ENCODE data around the gene ERMP1.
"Not testable (repeated sequence)": the region's sequence is repeated elsewhere in the genome, so short reads cannot be mapped to it uniquely, and the experiment has no call there.

ERMP1 gene

GRCh38 chr9:5825895-5826622 is 6.9 kb downstream of the ERMP1 start:
- no peak for DNase-seq (ENCODE audit: extremely low read depth in 1 of 2, low read depth in 1 of 2)

GRCh38 chr9:5825223-5825622 is 7.7 kb downstream of the ERMP1 start:
- DNase-seq (ENCODE audit: extremely low read depth in 1 of 2, low read depth in 1 of 2) = no peak

- no peak for DNase-seq (ENCODE audit: extremely low read depth in 1 of 2, low read depth in 1 of 2)
Measured at GRCh38 chr9:5820425-5820824, 12.5 kb downstream of the ERMP1 start.

- DNase-seq (ENCODE audit: extremely low read depth in 1 of 2, low read depth in 1 of 2) = no peak
Measured at GRCh38 chr9:5819174-5819573, 13.7 kb downstream of the ERMP1 start.

- DNase-seq (ENCODE audit: extremely low read depth in 1 of 2, low read depth in 1 of 2) = no peak
Measured at GRCh38 chr9:5818424-5819142, 14.3 kb downstream of the ERMP1 start.

- DNase-seq (ENCODE audit: extremely low read depth in 1 of 2, low read depth in 1 of 2) = no peak
Measured at GRCh38 chr9:5817862-5818261, 15.1 kb downstream of the ERMP1 start.

- no peak for DNase-seq (ENCODE audit: extremely low read depth in 1 of 2, low read depth in 1 of 2)
Measured at GRCh38 chr9:5815461-5815860, 17.5 kb downstream of the ERMP1 start.

GRCh38 chr9:5813824-5814223 is 19.1 kb downstream of the ERMP1 start:
- DNase-seq (ENCODE audit: extremely low read depth in 1 of 2, low read depth in 1 of 2) = no peak

- no peak for DNase-seq (ENCODE audit: extremely low read depth in 1 of 2, low read depth in 1 of 2)
Measured at GRCh38 chr9:5811751-5812150, 21.2 kb downstream of the ERMP1 start.

- no peak for DNase-seq (ENCODE audit: extremely low read depth in 1 of 2, low read depth in 1 of 2)
Measured at GRCh38 chr9:5805478-5805877, 27.4 kb downstream of the ERMP1 start.

GRCh38 chr9:5801739-5802113 is 31.2 kb downstream of the ERMP1 start:
- DNase-seq (ENCODE audit: extremely low read depth in 1 of 2, low read depth in 1 of 2) = no peak

- DNase-seq (ENCODE audit: extremely low read depth in 1 of 2, low read depth in 1 of 2) = no peak
Measured at GRCh38 chr9:5800969-5801738, 31.8 kb downstream of the ERMP1 start.

- not testable (repeated sequence) for DNase-seq (ENCODE audit: extremely low read depth in 1 of 2, low read depth in 1 of 2)
Measured at GRCh38 chr9:5800378-5800777, 32.5 kb downstream of the ERMP1 start.

GRCh38 chr9:5799314-5799713 is 33.6 kb downstream of the ERMP1 start:
- DNase-seq (ENCODE audit: extremely low read depth in 1 of 2, low read depth in 1 of 2) = no peak

GRCh38 chr9:5798581-5798980 is 34.3 kb downstream of the ERMP1 start:
- no peak for DNase-seq (ENCODE audit: extremely low read depth in 1 of 2, low read depth in 1 of 2)

- no peak for DNase-seq (ENCODE audit: extremely low read depth in 1 of 2, low read depth in 1 of 2)
Measured at GRCh38 chr9:5796298-5796697, 36.6 kb downstream of the ERMP1 start.

- no peak for DNase-seq (ENCODE audit: extremely low read depth in 1 of 2, low read depth in 1 of 2)
Measured at GRCh38 chr9:5793812-5794211, 39.1 kb downstream of the ERMP1 start.

- no peak for DNase-seq (ENCODE audit: extremely low read depth in 1 of 2, low read depth in 1 of 2)
Measured at GRCh38 chr9:5791870-5792269, 41.0 kb downstream of the ERMP1 start.

GRCh38 chr9:5790923-5791322 is 42.0 kb downstream of the ERMP1 start:
- DNase-seq (ENCODE audit: extremely low read depth in 1 of 2, low read depth in 1 of 2) = no peak

GRCh38 chr9:5789489-5789888 is 43.4 kb downstream of the ERMP1 start:
- DNase-seq (ENCODE audit: extremely low read depth in 1 of 2, low read depth in 1 of 2) = no peak

- DNase-seq (ENCODE audit: extremely low read depth in 1 of 2, low read depth in 1 of 2) = no peak
Measured at GRCh38 chr9:5787759-5788302, 45.1 kb downstream of the ERMP1 start.

- DNase-seq (ENCODE audit: extremely low read depth in 1 of 2, low read depth in 1 of 2) = no peak
Measured at GRCh38 chr9:5787220-5787619, 45.7 kb downstream of the ERMP1 start.

Data from stimulated activated CD8-positive, alpha-beta memory T cell treated with anti-CD3 and anti-CD28 coated beads, Interleukin-7, amount 100 ng/mL, for 48 hours (primary cell).